GM10847 (cell line): ENCODE data around the gene TWIST2.

ENCODE experiments used
- POLR2A ChIP-seq: IDR thresholded peaks from 2 replicates; pipeline ENCODE4 v1.6.1; 2011; ENCODE audit not compliant: insufficient read length; ENCODE audit errors: extremely low read depth

Gene TWIST2

DNA sequence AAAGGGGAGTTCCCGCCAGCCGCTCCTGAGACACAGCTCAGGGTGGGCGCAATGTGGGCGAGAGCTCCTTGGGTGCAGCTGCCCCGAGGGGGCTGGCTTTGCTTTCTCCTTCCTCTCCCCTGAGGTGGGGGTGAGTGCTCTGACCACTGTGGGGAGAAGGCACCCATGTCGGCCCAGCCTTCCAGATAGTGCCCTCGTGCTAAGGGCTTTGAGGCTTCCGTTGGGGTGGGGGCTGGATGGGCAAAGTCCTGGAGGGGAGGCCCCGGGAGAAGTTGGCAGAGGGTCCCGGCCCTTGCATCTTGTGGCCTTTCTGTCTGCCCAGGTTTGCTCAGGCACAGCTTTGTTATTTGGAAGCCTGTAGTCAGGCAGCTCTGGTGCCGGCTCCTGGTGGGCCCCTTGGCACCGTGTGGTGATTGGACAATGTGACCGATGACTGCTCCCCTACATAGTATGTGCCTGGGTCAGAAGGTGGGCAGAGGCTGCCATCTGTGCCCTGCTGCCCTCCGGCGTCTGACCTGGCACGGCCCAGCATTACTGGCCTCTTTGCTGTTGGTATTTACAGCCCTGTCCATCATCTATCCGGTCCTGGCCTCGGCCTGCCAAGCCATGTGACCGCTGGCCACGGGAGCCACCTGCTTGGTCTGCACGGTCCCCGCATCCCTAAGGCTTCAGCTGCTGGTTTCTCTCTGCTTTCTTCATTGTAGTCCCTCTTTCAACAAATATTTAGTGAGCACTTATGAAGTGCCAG lies 50.8 kb downstream of the TWIST2 start:
- TF ChIP-seq POLR2A = no peak

DNA sequence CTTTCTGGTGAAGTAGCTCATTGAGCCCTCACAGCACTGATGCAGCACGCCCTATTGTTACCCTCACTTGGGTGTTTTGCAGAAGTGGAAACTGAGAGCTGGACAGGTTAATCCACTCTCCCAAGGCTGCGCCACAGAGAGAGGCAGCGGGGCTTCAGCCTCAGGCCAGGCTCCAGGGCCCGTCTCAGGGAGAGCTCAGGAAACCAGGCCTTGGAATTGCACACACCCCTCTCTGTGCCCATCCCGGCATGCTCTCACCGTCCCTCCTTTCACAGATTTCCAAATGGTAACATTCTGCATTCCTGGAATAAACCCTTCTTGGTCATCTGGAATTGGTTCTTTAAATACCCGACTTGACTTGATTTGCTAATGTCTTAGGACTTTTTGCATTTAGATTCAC lies 51.5 kb downstream of the TWIST2 start:
- TF ChIP-seq POLR2A = no peak

- no peak for TF ChIP-seq POLR2A
Observed at GRCh38 chr2:238900511-238900910, 52.6 kb downstream of the TWIST2 start.

DNA sequence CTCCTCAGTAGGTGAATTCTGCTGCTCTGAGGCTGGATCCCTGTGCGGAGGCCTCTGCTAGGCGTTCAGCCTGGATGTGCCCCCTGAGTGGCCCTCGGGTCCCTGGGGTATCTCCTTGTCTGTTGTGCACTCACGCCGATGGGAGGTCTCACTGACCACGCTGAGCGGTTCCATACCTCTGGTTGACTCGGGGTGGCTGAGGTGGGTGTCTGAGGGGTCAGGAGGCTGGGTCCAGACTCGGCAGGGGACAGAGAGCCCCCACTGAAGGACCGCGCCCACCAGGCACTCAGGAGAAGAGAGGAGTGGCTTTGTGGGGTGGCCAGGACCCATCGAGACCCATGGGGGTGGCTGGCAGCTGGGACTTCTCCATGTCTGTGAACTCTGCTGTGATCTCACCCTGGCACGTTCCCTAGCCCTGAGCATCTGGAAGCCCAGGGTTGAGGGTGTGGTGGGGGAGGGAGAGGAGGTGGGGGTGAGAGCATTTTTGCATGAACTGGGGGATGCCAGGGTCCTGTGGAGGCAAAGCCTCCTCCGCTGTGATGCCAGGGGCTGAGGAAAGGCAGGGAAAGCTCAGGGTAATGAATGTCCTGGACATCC lies 53.7 kb downstream of the TWIST2 start:
- no peak for TF ChIP-seq POLR2A

DNA sequence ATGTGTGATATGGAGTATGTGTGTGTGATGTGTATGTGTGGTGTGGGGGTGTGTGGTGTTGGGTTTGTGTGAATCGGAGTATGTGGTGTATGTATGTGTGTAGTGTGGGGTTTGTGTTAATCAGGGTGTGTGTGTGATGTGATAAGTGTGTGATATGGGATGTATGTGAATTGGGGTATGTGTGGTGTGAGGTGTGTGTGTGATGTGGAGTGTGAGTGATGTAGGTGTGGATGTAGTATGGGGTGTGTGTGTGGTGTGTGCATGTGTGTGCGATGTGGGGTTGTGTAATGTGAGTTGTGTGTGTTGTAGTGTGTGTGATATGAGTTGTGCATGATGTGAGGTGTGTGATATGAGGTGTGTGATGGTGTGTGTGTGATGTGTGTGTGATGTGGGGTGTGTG lies 54.4 kb downstream of the TWIST2 start:
- no peak for TF ChIP-seq POLR2A

- TF ChIP-seq POLR2A = no peak
Observed at GRCh38 chr2:238903141-238903540, 55.3 kb downstream of the TWIST2 start.

DNA sequence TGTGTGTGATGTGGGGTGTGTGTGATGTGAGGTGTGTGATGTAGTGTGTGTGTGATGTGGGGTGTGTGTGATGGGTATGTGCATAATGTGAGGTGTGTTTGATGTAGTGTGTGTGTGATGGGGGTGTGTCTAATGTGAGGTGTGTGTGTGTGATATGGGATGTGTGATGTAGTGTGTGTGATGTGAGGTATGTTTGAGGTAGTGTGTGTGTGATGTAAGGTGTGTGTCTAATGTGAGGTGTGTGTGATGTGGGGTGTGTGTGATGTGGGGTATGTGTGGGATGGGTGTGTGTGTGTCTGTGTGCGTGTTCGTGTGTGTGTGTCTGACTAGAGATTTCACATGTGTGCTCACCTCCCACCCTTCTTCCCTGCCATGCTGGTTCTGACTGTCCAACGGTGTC lies 56.3 kb downstream of the TWIST2 start:
- TF ChIP-seq POLR2A = no peak

- no peak for TF ChIP-seq POLR2A
Observed at GRCh38 chr2:238904716-238905115, 56.8 kb downstream of the TWIST2 start.

- no peak for TF ChIP-seq POLR2A
Observed at GRCh38 chr2:238905224-238905623, 57.3 kb downstream of the TWIST2 start.

DNA sequence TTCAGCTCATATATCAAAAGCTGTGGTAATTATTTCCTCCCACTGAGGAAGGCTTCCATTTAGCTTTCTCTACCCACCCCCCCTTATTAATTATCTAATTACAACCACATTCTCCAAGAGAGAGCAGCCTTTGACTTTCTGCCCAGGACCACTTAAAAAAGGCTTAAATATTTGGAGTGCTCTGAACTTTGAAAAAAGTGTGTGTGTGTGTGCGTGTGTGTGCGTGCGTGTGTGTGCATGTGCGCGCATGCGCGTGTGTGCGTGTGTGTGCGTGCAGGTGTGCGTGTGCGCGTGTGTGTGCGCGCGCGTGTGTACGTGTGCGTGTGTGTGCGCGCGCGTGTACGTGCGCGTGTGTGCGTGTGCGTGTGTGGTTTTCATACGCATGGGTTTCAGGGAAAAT lies 57.8 kb downstream of the TWIST2 start:
- TF ChIP-seq POLR2A = no peak

DNA sequence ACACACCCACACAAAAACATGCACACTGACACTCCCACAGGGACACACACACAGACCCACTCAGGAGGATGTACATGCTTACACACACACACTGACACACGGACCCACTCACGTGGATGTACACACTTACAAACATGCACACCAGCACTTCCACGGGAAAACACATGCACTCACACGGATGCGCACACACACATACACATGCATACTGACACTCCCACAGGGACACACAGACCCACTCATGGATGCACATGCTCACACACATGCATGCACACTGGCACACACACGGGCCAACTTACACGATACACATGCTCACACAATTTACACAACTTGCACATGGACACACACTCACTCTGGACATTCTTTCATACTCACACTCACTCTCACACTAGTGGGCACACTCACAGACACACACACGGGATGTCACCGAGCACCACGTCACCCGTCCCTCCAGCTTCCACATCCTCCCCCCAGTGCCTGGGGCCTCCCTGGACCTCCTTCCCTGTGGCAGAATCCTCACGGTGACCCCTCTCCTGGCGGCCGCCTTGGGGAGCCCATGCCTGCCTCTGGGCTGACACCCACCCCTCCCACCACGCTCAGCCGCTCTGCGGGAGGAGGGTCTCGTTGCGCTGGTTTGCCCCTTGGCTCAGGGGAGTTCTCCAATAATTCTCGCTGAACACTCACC lies 58.5 kb downstream of the TWIST2 start:
- no peak for TF ChIP-seq POLR2A

DNA sequence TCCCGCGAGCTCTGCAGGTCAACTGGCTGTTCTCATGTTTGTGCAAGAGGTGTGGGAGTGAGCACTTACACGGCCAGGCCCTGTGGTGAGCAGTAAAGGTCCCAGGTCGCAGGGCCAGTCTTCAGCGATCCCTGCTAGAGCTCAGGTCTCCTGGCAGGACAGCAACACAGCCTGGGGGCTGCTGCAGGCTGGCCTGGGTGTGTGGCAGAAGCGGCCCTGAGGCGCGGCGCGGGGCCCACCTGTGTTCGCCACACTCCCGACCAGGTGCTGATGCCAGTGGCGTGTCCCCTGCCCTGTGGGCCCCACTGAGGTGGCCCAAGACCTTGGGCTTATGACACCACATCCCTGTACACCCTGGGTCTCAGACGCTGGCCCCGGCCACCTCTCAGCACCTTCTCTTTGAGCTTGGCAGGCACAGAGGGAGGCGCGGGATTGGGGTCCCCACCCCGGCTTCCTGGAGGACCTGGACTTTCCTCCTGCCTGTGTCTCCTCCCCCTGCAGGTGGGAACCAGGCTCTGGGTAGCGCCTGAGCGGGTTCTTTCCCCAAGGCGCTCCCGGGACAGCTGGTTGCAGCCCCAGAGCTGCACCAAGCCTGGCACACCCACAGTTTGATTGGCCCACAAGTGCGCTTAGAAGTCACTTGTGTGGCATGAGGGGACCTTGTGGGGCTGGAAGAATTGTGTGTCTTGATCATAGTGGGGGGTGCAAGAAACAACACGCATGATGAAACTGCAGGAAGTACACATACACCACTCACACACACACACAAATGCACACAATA lies 59.2 kb downstream of the TWIST2 start:
- TF ChIP-seq POLR2A = no peak

DNA sequence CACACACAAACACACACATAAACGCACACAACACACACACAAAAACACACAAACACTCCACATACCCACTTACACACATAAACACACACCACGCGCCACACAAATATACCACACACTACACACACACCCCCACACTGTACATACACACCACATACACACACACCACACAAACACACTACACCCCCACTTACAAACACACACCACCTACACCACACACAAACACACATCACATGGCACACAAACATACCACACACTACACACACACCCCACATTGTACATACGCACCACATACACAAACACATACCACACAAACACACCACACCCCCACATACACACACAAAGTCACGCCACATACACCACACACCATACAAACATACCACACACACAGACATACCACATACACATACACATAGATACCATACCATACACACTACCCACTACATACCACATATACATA lies 59.9 kb downstream of the TWIST2 start:
- TF ChIP-seq POLR2A = no peak

- TF ChIP-seq POLR2A = no peak
Observed at GRCh38 chr2:238908960-238909951, 61.4 kb downstream of the TWIST2 start.

DNA sequence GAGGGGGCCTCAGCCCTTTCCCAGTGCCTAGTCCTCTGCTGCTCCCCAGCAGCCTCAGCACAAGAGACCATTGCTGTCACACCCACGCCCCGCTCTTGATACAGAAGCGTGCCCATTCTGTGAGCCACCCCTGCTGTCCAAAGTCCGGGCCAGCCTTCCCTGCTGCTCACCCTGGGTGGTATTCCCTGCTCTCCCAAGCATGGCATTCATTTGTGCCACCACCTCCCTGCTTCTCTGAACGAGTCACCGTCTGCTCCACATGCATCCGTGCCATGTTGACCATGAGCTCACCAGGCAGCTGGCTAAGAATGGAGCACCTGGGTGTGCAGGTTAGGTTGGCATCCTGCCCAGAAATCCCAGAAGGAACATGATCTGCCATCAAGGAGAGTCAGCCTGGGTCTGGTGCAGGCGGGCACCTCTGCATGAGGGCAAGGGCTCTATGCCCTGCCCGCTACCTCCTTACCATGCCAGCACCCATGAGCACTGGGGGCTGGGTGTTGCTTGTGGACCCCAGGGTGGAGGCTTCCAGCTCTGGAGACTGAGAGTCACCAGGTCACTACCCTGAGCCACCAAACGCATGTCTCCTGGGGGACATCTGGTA lies 63.0 kb downstream of the TWIST2 start:
- TF ChIP-seq POLR2A = no peak
